K562 (cell line): Measurements from ENCODE around the gene RASSF1. TPM values are rescaled to one million over a fixed set of nuclear protein-coding genes. Genes with fewer than 3 reads are reported as not detected.
A peak's percentile ranks its signal among the peaks of the same experiment; 100 is the strongest.

Experiments
- ASH1L ChIP-seq: fragments of 450-650 bp; IDR thresholded peaks from 2 replicates; pipeline ENCODE4 v1.6.1; 2018; ENCODE audit warnings: borderline replicate concordance, mild to moderate bottlenecking, low read depth; ENCODE audit not compliant: partially characterized antibody
- ATF1 ChIP-seq, 2 experiments: fragments of 450-650 bp in 1 of 2; IDR thresholded peaks; 2 replicates each; pipeline ENCODE4 v1.6.1; 2016; ENCODE audit warnings: missing compliant biosample characterization in 1 of 2, missing genetic modification characterization in 1 of 2
- C11orf30 ChIP-seq: fragments of 450-650 bp; IDR thresholded peaks from 2 replicates; pipeline ENCODE4 v1.6.1; 2016; ENCODE audit warnings: low read depth, mild to moderate bottlenecking
- CAMTA2 ChIP-seq: fragments of 250-450 bp; sonication (Bioruptor Pico); conservative IDR thresholded peaks from 2 replicates; pipeline ENCODE4 v1.5.1; 2022
- CBFB ChIP-seq: sonication (generic); formaldehyde crosslinking; IDR thresholded peaks from 2 replicates; pipeline ENCODE4 v1.4.0; 2020; ENCODE audit warnings: mild to moderate bottlenecking, missing genetic modification reagents
- CCNT2 ChIP-seq: IDR thresholded peaks from 2 replicates; pipeline ENCODE4 v1.6.1; 2011; ENCODE audit warnings: borderline replicate concordance, low read depth, mild to moderate bottlenecking, moderate library complexity, mixed read lengths, low read length; ENCODE audit not compliant: insufficient read length; ENCODE audit errors: extremely low read depth
- DMBX1 ChIP-seq: fragments of 250-450 bp; sonication (Bioruptor Pico); IDR thresholded peaks from 2 replicates; pipeline ENCODE4 v1.8.0; 2022; ENCODE audit warnings: inconsistent platforms, mild to moderate bottlenecking, moderate library complexity, borderline replicate concordance
- ELF1 ChIP-seq: fragments of 200-800 bp; sonication (Bioruptor generic); IDR thresholded peaks from 2 replicates; pipeline ENCODE4 v1.6.1; 2016; ENCODE audit warnings: missing genetic modification characterization, missing compliant biosample characterization
- ERF ChIP-seq: fragments of 450-650 bp; formaldehyde crosslinking; IDR thresholded peaks from 2 replicates; pipeline ENCODE4 v1.4.0; 2020; ENCODE audit warnings: mild to moderate bottlenecking, mixed read lengths
- ESRRA ChIP-seq: fragments of 450-650 bp; IDR thresholded peaks from 2 replicates; pipeline ENCODE4 v1.6.1; 2014; ENCODE audit warnings: low read depth, mild to moderate bottlenecking, moderate library complexity, borderline replicate concordance
- HOXB6 ChIP-seq: fragments of 250-450 bp; sonication (Bioruptor Pico); IDR thresholded peaks from 2 replicates; pipeline ENCODE4 v1.5.1; 2022; ENCODE audit warnings: mild to moderate bottlenecking, borderline replicate concordance
- KAT8 ChIP-seq: fragments of 450-650 bp; IDR thresholded peaks from 2 replicates; pipeline ENCODE4 v1.6.1; 2016; ENCODE audit warnings: low read depth, mild to moderate bottlenecking
- KDM5B ChIP-seq: fragments of 200-600 bp; sonication (generic); IDR thresholded peaks from 2 replicates; pipeline ENCODE4 v1.6.1; 2012; ENCODE audit warnings: low read depth, mild to moderate bottlenecking, moderate library complexity, low read length, control low read depth, inconsistent platforms; ENCODE audit not compliant: insufficient replicate concordance
- MCM7 ChIP-seq, 2 experiments: fragments of 450-650 bp; IDR thresholded peaks; 2 replicates each; pipeline ENCODE4 v1.6.1; 2016 to 2018
- SMARCA5 ChIP-seq: fragments of 450-650 bp; IDR thresholded peaks from 2 replicates; pipeline ENCODE4 v1.6.1; 2016
- SP2 ChIP-seq: IDR thresholded peaks from 2 replicates; pipeline ENCODE4 v1.6.1; 2011; ENCODE audit warnings: mild to moderate bottlenecking, low read depth, low read length, moderate library complexity; ENCODE audit not compliant: poor library complexity, severe bottlenecking; ENCODE audit errors: extremely low read depth
- TAF7 ChIP-seq: fragments of 450-650 bp; IDR thresholded peaks from 2 replicates; pipeline ENCODE4 v1.6.1; 2016; ENCODE audit warnings: missing genetic modification characterization, missing compliant biosample characterization
- ZNF146 ChIP-seq: IDR thresholded peaks from one replicate; pipeline ENCODE4 v1.6.1; 2018; ENCODE audit warnings: missing compliant biosample characterization; ENCODE audit not compliant: unreplicated experiment
- ZNF3 ChIP-seq: fragments of 250-450 bp; sonication (Bioruptor Pico); IDR thresholded peaks from 2 replicates; pipeline ENCODE4 v1.5.0; 2021; ENCODE audit warnings: mild to moderate bottlenecking, moderate library complexity
- polyA plus RNA-seq, 8 experiments: library from polyadenylated mRNA; depleted of rRNA in 4 of 8; stranded (reverse) in 5 of 8; unstranded in 3 of 8; fragments of >200 nt; fragmentation: Nextera tagmentation in 2 of 8; fragmentation: Illumina TruSeq in 1 of 8; extraction: Ambion mirVana in 2 of 8; extraction: Trizol in 1 of 8; gene quantifications; 2 replicates each; pipeline versions ENCODE4 v1.2.1 to v1.2.3, GENCODE V29; 2011 to 2014; ENCODE audit warnings: inconsistent platforms in 1 of 8, missing spikeins in 1 of 8
- total RNA-seq, 7 experiments: library from RNA; depleted of rRNA in 6 of 7; stranded (reverse); fragments of >200 nt in 6 of 7; fragmentation: Illumina TruSeq in 2 of 7; extraction: Trizol in 2 of 7; gene quantifications; 2 replicates each; pipeline versions ENCODE4 v1.2.1 to v1.2.3, GENCODE V29; 2011 to 2021; ENCODE audit warnings: low replicate concordance in 1 of 7
- TF ChIP-seq, protein P1 (sequence below): fragments of 250-450 bp; sonication (Bioruptor Pico); IDR thresholded peaks from 2 replicates; pipeline ENCODE4 v1.4.0; 2020; ENCODE audit warnings: mild to moderate bottlenecking, moderate library complexity
- TF ChIP-seq, protein P2 (sequence below), 2 experiments: fragments of 450-650 bp; conservative IDR thresholded peaks; 2 replicates each; pipeline ENCODE4 v1.6.1; 2017; ENCODE audit warnings: mild to moderate bottlenecking in 2 of 2, moderate library complexity in 2 of 2

The RASSF1 gene
- total and polyA plus RNA-seq, 9 of the 15 experiments (the other 6 are each of a cell fraction or from before 2014, with no cell fraction given), result 3.6 to 57.1 (median 24.6) TPM

DNA sequence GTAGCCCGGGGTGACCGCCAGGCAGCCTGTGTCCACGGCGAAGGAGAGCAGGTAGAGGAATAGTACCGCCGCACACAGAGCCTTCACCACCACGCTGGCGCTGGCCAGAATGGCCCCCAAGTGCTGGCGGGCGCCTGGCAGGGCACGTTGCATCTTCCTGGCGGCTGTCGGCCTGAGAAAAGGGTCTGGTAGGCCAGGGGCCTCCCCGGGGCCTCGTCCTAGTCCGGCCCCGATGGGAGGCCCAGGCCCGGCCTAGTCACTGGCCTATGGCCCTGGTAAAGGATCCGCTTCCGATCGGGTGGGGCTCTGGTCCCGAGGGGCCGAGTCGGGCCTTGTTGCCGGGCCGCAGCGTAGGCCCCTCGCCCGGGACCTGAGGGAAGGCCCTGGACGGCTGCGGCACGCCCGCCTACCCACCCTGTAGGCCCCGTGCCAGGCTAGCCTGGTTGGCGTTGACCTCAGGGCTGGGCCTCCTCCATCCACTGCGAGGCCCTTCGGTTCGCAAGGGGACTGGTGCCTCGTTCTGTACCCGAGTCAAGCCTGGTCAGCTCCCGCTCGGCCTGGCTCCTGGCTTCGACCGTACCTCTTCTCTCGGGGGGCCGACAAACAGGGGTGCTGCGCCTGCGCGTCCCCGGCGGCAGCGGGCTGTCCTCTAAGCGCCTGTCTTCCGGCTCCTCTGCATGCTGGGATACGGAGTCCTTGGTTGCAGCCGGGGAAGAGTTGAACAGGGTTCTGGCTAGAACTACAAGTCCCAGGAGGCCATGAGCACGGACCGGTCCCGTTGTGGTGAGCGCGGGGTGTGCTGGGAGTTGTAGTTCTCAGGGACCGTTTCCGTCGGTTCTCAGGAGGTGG, 18.5 kb upstream of the RASSF1 start, which contains the start of gene TMEM115 (continued):
- no peak for TF ChIP-seq CAMTA2 (CRISPR knock-in tag)
- no peak for TF ChIP-seq ZNF3 (CRISPR knock-in tag)
- TF ChIP-seq HOXB6 (CRISPR knock-in tag), result no peak
- TF ChIP-seq MCM7 (IDR thresholded peaks at IDR 0.05), result no peak
- TF ChIP-seq, protein P1, sequence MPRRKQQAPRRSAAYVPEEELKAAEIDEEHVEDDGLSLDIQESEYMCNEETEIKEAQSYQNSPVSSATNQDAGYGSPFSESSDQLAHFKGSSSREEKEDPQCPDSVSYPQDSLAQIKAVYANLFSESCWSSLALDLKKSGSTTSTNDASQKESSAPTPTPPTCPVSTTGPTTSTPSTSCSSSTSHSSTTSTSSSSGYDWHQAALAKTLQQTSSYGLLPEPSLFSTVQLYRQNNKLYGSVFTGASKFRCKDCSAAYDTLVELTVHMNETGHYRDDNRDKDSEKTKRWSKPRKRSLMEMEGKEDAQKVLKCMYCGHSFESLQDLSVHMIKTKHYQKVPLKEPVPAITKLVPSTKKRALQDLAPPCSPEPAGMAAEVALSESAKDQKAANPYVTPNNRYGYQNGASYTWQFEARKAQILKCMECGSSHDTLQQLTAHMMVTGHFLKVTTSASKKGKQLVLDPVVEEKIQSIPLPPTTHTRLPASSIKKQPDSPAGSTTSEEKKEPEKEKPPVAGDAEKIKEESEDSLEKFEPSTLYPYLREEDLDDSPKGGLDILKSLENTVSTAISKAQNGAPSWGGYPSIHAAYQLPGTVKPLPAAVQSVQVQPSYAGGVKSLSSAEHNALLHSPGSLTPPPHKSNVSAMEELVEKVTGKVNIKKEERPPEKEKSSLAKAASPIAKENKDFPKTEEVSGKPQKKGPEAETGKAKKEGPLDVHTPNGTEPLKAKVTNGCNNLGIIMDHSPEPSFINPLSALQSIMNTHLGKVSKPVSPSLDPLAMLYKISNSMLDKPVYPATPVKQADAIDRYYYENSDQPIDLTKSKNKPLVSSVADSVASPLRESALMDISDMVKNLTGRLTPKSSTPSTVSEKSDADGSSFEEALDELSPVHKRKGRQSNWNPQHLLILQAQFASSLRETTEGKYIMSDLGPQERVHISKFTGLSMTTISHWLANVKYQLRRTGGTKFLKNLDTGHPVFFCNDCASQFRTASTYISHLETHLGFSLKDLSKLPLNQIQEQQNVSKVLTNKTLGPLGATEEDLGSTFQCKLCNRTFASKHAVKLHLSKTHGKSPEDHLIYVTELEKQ, result no peak
- peak; percentile 37; the same call in 1 of the 2 replicates for TF ChIP-seq DMBX1 (CRISPR knock-in tag)
- TF ChIP-seq SP2, result no peak
- peak; percentile 39; the same call in 1 of the 2 replicates for TF ChIP-seq C11orf30
- TF ChIP-seq ASH1L, result peak; percentile 74
- TF ChIP-seq SMARCA5, result no peak
- 0 out of 2 replicates have a peak, but pooled peaks have one; percentile 11 for TF ChIP-seq ERF (CRISPR knock-in tag)
- no peak for TF ChIP-seq KAT8
- no peak for TF ChIP-seq ATF1 (CRISPR knock-in tag; IDR thresholded peaks at IDR 0.05)
- peak; percentile 80; the same call in 1 of the 2 replicates for TF ChIP-seq ATF1 (tag; IDR thresholded peaks at IDR 0.05)
- TF ChIP-seq CBFB (CRISPR knock-in tag), result peak; percentile 60; the same call in 1 of the 2 replicates
- TF ChIP-seq ELF1, result peak; percentile 94
- TF ChIP-seq ZNF146 (CRISPR knock-in tag), result no peak
- TF ChIP-seq CCNT2, result peak; percentile 22
- TF ChIP-seq ESRRA, result peak; percentile 77; the same call in 1 of the 2 replicates
- peak; percentile 34 for TF ChIP-seq KDM5B
- TF ChIP-seq TAF7 (tag), result no peak
- TF ChIP-seq, protein P2, sequence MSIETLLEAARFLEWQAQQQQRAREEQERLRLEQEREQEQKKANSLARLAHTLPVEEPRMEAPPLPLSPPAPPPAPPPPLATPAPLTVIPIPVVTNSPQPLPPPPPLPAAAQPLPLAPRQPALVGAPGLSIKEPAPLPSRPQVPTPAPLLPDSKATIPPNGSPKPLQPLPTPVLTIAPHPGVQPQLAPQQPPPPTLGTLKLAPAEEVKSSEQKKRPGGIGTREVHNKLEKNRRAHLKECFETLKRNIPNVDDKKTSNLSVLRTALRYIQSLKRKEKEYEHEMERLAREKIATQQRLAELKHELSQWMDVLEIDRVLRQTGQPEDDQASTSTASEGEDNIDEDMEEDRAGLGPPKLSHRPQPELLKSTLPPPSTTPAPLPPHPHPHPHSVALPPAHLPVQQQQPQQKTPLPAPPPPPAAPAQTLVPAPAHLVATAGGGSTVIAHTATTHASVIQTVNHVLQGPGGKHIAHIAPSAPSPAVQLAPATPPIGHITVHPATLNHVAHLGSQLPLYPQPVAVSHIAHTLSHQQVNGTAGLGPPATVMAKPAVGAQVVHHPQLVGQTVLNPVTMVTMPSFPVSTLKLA (conservative IDR thresholded peaks at IDR 0.05), result peak in 1 of 2 experiments; percentile 72; a peak in 3 of 4 replicates
